ENCODE measurements around the gene GNGT1. TPM values are rescaled to one million over a fixed set of nuclear protein-coding genes. Genes with fewer than 3 reads are reported as not detected.
A peak's percentile ranks its signal among the peaks of the same experiment; 100 is the strongest.

The GNGT1 gene
- polyA plus RNA-seq, 1 of the 3 experiments (the other 2 are of a cell fraction): 0.15 TPM

DNA sequence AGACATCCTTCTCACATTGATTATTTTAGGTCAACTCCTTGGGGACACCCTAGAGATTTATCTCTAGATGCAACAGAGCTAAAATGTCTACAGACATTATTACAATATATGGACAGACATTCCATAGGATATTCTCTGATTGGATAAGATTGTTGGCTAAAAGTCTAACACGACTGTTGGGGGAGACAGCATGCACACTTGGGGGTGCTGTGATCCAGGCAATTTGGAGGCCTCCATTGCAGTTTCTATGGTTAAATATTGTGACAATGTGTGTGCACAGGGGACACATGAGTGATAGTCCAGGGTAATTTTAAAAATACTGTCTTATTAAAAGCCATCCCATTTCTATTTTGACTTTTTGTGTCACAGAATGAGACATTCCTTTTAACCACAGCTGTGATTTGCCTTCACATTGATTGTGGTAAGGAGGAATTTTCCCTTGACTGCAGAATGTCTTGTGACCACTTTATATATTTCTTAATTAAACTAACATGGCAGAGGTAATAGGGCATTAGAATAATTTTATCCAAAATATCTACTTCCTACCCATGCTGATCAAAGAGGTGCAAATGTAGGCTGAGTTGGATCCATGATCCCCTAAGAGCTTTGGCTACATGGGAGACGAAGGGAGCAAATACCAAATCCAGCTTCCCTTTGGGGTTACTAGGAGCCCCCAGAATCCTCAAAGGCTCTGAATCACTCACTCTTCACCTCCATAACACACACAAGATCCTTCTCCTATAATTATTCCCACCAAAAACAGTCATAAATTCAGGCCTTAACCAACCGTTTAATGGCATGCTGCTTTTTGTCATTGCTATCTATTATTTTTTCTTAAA is 23.1 kb upstream of the GNGT1 start:
- ChIA-PET CTCF (interaction anchor here (0.7 to 1.2 kb wide), 3 partner anchors 12 to 280 kb away, joined by 3 read pairs; no protein-coding TSS in a partner anchor), POLR2A (no interaction called here)
- peaks cover 0 to 14% of the 10 kb centered on the region in 2 experiments for H3K36me3 ChIP-seq (replicated peaks in 1 of 2; ENCODE audit: control insufficient read depth in 1 of 2, insufficient read depth in 2 of 2, low read length in 1 of 2)
- no peak for DNase-seq
- H3K27me3 ChIP-seq (ENCODE audit: insufficient read depth): no peaks in the 10 kb centered on the region
- no peak overlapping the region for H3K4me2 ChIP-seq
- H3F3A ChIP-seq (replicated peaks; ENCODE audit: insufficient read depth): no peaks in the 10 kb centered on the region
- WGBS (ENCODE audit: low lambda C conversion rate): 96% methylated on average over 3 of the region's 3 CpGs
- 0 out of 2 replicates have a peak, but pooled peaks cover 3% of the 10 kb centered on the region for H3K9me2 ChIP-seq
- no peaks in the 10 kb centered on the region; a peak in 1 of 4 replicates for H3K4me1 ChIP-seq (ENCODE audit: control insufficient read depth in 1 of 2, insufficient read depth in 2 of 2, low read depth in 1 of 2, low read length in 1 of 2)
- no peak overlapping the region for H2AFZ ChIP-seq (ENCODE audit: low read depth)
- H3K9me3 ChIP-seq: no peaks in the 10 kb centered on the region; the same call in 1 of the 2 replicates
- no peak for TF ChIP-seq SIN3A (IDR thresholded peaks at IDR 0.05; ENCODE audit: borderline replicate concordance, low read depth, low read length)
- TF ChIP-seq RAD21 (IDR thresholded peaks at IDR 0.05; ENCODE audit: low read length): peak; percentile 19; the same call in 1 of the 2 replicates
- no peak overlapping the region for H3K9ac ChIP-seq
- H3K4me3 ChIP-seq (ENCODE audit: low read depth in 2 of 2, low read length in 1 of 2): no peak overlapping the region
- H4K20me1 ChIP-seq (ENCODE audit: insufficient read depth): no peaks in the 10 kb centered on the region
- no peak overlapping the region for H3K27ac ChIP-seq (ENCODE audit: low read depth in 2 of 2, low read length in 1 of 2)
- no peaks in the 10 kb centered on the region for H3K79me2 ChIP-seq (ENCODE audit: insufficient read depth)

DNA sequence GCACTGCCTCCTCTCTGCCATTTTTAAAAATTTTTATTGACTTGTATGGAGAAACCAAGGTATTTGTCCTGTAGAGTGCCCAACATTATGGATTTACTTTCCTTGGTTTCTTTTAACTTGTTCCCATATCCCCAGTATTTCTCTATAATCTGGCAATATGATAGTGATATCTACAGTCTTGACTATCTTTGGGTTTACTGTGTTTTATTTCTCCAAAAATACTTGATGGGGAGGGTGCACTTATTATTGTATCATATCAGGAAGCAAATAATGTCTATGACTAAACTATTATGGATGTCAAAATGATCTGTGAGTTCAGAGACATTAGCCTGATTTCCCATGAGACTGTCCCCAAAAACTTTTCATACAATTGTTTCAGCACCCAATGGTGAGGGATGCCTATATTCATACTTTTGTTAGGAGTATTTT is 22.4 kb upstream of the GNGT1 start:
- POLR2A ChIA-PET: no interaction called here

DNA sequence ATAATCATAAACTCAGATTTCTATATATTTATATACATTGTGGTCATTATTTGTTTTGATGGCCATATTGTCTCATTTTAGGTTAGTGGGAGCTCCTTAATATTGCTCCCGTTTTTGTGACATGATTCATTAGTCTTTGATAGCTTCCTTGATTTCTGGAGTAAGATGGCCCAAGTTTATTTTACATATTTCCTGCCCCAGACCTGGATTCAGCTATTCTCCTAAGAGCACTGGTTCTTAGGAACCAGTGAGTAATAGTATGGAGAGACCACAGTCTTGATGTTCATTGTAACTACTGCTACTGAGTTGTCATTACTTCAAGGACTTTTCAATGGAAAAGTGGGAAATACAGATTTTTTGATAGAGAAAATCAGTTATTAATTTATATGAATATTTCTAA is 21.8 kb upstream of the GNGT1 start:
- Histone ChIP-seq H3K4me3 (ENCODE audit: low read depth in 2 of 2, low read length in 1 of 2) (no peak overlapping the region), H4K20me1 (ENCODE audit: insufficient read depth) (no peaks in the 10 kb centered on the region), H2AFZ (ENCODE audit: low read depth) (no peak overlapping the region), H3K36me3 (replicated peaks in 1 of 2; ENCODE audit: control insufficient read depth in 1 of 2, insufficient read depth in 2 of 2, low read length in 1 of 2) (peaks cover 0 to 13% of the 10 kb centered on the region in 2 experiments), H3F3A (replicated peaks; ENCODE audit: insufficient read depth) (no peaks in the 10 kb centered on the region), H3K9me2 (0 out of 2 replicates have a peak, but pooled peaks cover 3% of the 10 kb centered on the region), H3K9ac (no peak overlapping the region), H3K9me3 (no peaks in the 10 kb centered on the region; the same call in 1 of the 2 replicates), H3K27ac (ENCODE audit: low read depth in 2 of 2, low read length in 1 of 2) (no peak overlapping the region), H3K4me1 (ENCODE audit: control insufficient read depth in 1 of 2, insufficient read depth in 2 of 2, low read depth in 1 of 2, low read length in 1 of 2) (no peaks in the 10 kb centered on the region; a peak in 1 of 4 replicates), H3K79me2 (ENCODE audit: insufficient read depth) (no peaks in the 10 kb centered on the region), H3K27me3 (ENCODE audit: insufficient read depth) (no peaks in the 10 kb centered on the region), H3K4me2 (no peak overlapping the region)
- DNase-seq: no peak
- CTCF ChIA-PET: interaction anchor here (1.1 kb wide), 1 partner anchor 145 kb away, joined by 3 read pairs; no protein-coding TSS in a partner anchor
- POLR2A ChIA-PET: no interaction called here
- 64% methylated on average over 1 of the region's 1 CpG for WGBS (ENCODE audit: low lambda C conversion rate)
- TF ChIP-seq, protein P1, sequence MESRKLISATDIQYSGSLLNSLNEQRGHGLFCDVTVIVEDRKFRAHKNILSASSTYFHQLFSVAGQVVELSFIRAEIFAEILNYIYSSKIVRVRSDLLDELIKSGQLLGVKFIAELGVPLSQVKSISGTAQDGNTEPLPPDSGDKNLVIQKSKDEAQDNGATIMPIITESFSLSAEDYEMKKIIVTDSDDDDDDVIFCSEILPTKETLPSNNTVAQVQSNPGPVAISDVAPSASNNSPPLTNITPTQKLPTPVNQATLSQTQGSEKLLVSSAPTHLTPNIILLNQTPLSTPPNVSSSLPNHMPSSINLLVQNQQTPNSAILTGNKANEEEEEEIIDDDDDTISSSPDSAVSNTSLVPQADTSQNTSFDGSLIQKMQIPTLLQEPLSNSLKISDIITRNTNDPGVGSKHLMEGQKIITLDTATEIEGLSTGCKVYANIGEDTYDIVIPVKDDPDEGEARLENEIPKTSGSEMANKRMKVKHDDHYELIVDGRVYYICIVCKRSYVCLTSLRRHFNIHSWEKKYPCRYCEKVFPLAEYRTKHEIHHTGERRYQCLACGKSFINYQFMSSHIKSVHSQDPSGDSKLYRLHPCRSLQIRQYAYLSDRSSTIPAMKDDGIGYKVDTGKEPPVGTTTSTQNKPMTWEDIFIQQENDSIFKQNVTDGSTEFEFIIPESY (IDR thresholded peaks at IDR 0.05; ENCODE audit: borderline replicate concordance, low read depth): no peak
- TF ChIP-seq MEF2A (IDR thresholded peaks at IDR 0.05; ENCODE audit: borderline replicate concordance, low read depth) (no peak), RCOR1 (IDR thresholded peaks at IDR 0.05; ENCODE audit: low read length) (no peak), NRF1 (IDR thresholded peaks at IDR 0.05; ENCODE audit: low read depth, low read length) (no peak), TAF1 (IDR thresholded peaks at IDR 0.05; ENCODE audit: borderline replicate concordance, low read depth, low read length) (no peak), GABPA (IDR thresholded peaks at IDR 0.05; ENCODE audit: low read depth) (no peak), TCF12 (IDR thresholded peaks at IDR 0.05) (no peak), FOXM1 (IDR thresholded peaks at IDR 0.05; ENCODE audit: low read depth) (no peak), YY1 (IDR thresholded peaks at IDR 0.05; ENCODE audit: low read depth) (no peak), CHD2 (IDR thresholded peaks at IDR 0.05; ENCODE audit: low read length, partially characterized antibody) (no peak)
- TF ChIP-seq, protein P2, sequence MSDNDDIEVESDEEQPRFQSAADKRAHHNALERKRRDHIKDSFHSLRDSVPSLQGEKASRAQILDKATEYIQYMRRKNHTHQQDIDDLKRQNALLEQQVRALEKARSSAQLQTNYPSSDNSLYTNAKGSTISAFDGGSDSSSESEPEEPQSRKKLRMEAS (IDR thresholded peaks at IDR 0.05; ENCODE audit: low read depth): no peak
- TF ChIP-seq, protein P3, sequence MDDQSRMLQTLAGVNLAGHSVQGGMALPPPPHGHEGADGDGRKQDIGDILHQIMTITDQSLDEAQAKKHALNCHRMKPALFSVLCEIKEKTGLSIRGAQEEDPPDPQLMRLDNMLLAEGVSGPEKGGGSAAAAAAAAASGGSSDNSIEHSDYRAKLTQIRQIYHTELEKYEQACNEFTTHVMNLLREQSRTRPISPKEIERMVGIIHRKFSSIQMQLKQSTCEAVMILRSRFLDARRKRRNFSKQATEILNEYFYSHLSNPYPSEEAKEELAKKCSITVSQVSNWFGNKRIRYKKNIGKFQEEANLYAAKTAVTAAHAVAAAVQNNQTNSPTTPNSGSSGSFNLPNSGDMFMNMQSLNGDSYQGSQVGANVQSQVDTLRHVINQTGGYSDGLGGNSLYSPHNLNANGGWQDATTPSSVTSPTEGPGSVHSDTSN (IDR thresholded peaks at IDR 0.05): no peak

More for the DNA sequence above, 22.4 kb upstream of the GNGT1 start:
- Histone ChIP-seq H3K4me2 (no peak overlapping the region), H3K9me3 (no peaks in the 10 kb centered on the region; the same call in 1 of the 2 replicates), H3K9ac (no peak overlapping the region), H3K9me2 (0 out of 2 replicates have a peak, but pooled peaks cover 3% of the 10 kb centered on the region), H3F3A (replicated peaks; ENCODE audit: insufficient read depth) (no peaks in the 10 kb centered on the region), H3K4me3 (ENCODE audit: low read depth in 2 of 2, low read length in 1 of 2) (no peak overlapping the region), H3K79me2 (ENCODE audit: insufficient read depth) (no peaks in the 10 kb centered on the region), H2AFZ (ENCODE audit: low read depth) (no peak overlapping the region), H4K20me1 (ENCODE audit: insufficient read depth) (no peaks in the 10 kb centered on the region), H3K27ac (ENCODE audit: low read depth in 2 of 2, low read length in 1 of 2) (no peak overlapping the region), H3K27me3 (ENCODE audit: insufficient read depth) (no peaks in the 10 kb centered on the region), H3K4me1 (ENCODE audit: control insufficient read depth in 1 of 2, insufficient read depth in 2 of 2, low read depth in 1 of 2, low read length in 1 of 2) (no peaks in the 10 kb centered on the region; a peak in 1 of 4 replicates), H3K36me3 (replicated peaks in 1 of 2; ENCODE audit: control insufficient read depth in 1 of 2, insufficient read depth in 2 of 2, low read length in 1 of 2) (peaks cover 0 to 14% of the 10 kb centered on the region in 2 experiments)
- CTCF ChIA-PET: interaction anchor here (1.1 to 1.2 kb wide), 2 partner anchors 11 to 146 kb away, joined by 3 read pairs; no protein-coding TSS in a partner anchor
- TF ChIP-seq, protein P2 (IDR thresholded peaks at IDR 0.05; ENCODE audit: low read depth): no peak
- no peak for TF ChIP-seq FOXJ3 (CRISPR knock-in tag; IDR thresholded peaks at IDR 0.05)
- DNase-seq: no peak

All from SK-N-SH (cell line).